GM12892 (cell line): ENCODE measurements around the gene KIF6.

Source experiments
- DNase-seq: peaks from one replicate; pipeline ENCODE4 v3.0.0; 2011; ENCODE audit not compliant: insufficient read length
- FAIRE-seq: peaks from 2 replicates; lab custom pipeline; 2011; peaks lifted over from hg19 to GRCh38; lab: Jason Lieb, UNC
- POLR2A ChIP-seq: IDR thresholded peaks from 2 replicates; pipeline ENCODE4 v1.6.1; 2011; ENCODE audit warnings: low read depth, low read length, control low read depth
- POLR2AphosphoS5 ChIP-seq: IDR thresholded peaks from 2 replicates; pipeline ENCODE4 v1.6.1; 2011; ENCODE audit warnings: low read depth, low read length, control low read depth
- TAF1 ChIP-seq: IDR thresholded peaks from 2 replicates; pipeline ENCODE4 v1.6.1; 2011; ENCODE audit warnings: low read depth, mild to moderate bottlenecking, control low read depth, low read length, borderline replicate concordance

KIF6 gene

DNA sequence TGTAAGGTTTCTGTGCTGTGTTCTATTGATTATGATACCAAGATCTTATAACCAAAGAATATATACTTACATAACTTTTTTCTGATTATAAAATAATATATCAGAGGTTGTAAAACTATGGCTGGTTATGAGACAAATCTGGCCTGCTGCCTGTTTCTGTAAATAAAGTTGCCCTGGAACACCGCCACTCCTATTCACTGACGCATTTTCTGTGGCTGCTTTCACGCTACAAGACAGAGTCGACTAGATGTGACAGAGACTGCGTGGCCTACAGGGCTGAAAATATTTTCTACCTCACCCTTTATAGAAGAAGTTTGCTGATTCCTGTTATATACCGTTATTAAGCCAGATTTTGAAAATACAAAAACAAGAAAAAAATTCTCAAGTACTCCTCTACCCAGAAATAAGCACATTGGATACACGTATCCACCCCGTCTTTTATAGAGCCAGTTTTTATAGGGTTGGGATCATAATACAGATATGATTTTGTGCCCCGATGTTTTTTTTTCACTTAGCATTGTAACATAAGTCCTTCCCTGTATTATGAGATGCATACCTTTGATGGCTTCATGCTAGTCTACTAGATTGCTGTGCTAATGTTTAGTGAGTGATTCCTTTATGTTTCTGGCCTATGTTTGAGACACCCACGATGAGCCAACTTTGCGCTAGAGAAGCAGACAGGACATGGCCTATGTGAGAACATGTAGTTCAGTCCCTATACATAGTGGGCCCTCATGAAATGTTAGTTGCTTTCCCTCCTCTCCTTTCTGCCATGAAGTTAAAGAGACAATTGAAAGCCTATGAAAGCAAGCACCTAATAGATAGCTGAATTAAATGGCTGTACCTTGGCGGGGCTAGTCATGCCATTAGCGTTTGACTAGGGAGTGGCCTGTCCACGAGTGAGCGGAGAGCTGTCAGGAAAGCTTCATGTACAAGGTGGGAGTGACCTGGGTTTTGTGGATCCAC is 304.6 kb downstream of the KIF6 start:
- no peak for DNase-seq
- no peak for FAIRE-seq
- TF ChIP-seq TAF1 = no peak
- TF ChIP-seq POLR2A = no peak
- TF ChIP-seq POLR2AphosphoS5 = no peak

DNA sequence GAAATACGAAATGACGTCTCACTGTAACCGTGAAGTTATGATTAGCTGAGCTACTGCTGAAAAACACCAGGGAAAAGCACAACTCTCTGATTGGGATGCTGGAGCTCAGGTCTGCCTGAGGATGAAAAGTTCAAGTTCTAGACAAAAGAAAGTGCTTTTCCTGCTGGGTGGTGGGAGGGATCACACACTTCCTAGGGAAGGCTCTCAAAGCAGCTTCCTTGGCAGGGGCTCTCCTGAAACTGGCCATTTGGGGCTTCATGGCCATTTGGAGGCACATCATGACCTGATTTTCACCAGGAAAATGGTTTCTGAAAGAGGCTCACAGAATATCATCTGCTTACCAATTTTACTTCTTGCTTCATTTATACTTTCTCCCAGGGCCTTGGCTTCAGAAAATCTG is 305.6 kb downstream of the KIF6 start:
- DNase-seq (no peak), FAIRE-seq (no peak)
- TF ChIP-seq TAF1 (no peak), POLR2A (no peak), POLR2AphosphoS5 (no peak)

DNA sequence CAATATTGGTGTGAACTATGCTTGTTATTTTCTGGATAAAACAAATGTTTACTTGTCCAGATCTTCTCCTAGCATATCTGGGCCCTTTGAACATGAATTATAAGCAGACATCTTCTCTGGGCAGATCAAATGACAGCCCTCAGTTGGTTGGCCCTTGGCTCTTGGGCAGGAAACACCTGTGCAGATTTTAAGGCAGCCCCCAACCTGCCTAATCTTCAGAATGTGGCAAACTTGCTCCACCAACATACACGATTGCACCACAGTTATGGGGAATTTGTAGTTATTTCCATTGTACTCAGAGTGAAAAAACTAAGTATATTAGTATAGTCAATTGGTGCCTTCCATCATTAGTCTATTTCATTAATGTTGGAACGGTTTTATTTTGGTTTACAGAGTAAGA is 307.8 kb downstream of the KIF6 start:
- FAIRE-seq (no peak), DNase-seq (no peak)

DNA sequence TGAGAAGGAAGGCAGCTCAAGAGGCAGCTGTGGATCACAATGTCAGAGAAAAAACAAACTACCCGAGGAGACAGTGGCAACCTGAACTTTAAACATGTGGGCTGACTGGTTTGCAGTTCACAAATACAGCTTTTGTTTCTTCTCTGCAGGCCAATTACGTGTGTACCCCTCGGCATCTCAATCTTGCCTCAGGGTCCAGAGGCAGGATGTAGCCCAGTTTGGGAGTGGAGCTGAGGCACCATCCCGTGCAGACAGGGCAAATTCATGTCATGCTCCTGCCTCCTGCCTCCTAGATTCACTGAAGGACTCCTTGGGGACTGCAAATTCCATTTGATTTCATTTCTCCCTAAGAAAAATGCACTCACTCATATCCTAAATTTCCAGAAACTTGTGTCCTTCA is 308.5 kb downstream of the KIF6 start:
- no peak for TF ChIP-seq POLR2A
- TF ChIP-seq POLR2AphosphoS5 = no peak
- no peak for TF ChIP-seq TAF1
- FAIRE-seq (peak; percentile 36), DNase-seq (no peak)

More for the DNA sequence above, 307.8 kb downstream of the KIF6 start:
- TF ChIP-seq POLR2A (no peak), POLR2AphosphoS5 (no peak)

DNA sequence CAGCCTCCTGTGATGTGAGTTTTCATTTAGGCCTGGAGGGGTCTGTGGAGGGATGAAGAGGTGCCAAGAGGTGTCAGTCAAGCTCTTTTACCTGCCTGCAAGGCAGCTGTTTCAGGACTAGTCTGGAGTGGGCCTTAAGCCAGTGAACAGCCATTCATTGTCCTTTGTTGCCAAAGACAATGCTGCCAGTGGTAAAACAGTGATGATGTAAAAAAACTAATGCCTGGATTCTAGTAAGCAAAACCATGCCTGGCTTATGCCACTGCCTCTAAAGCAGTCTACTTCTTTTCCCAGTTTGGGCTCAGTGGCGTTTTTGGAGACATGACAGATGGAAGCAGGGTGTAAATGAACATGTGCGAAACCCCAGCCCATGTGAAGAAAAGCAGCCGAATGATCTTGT is 309.2 kb downstream of the KIF6 start:
- no peak for TF ChIP-seq TAF1
- no peak for TF ChIP-seq POLR2AphosphoS5
- TF ChIP-seq POLR2A = no peak
- FAIRE-seq (no peak), DNase-seq (no peak)

DNA sequence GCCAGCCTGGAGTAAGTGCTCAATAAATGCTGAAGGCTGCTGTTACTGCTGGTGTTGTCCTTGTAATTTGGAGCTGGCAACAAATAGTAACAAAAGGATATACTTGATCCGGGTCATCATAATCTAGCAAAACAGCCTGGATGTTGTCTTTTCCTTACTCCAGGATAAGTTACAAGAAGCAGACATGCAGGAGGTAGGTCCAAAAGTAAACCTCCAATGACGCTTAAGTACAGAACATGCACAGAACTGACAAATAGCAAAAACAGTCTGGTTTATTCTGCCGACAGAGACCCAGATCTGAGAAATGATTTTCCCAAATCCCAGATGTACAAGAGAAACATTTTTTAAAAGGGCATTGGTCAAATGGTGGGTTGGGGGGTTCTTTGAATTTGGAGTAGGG is 309.7 kb downstream of the KIF6 start:
- no peak for FAIRE-seq

DNA sequence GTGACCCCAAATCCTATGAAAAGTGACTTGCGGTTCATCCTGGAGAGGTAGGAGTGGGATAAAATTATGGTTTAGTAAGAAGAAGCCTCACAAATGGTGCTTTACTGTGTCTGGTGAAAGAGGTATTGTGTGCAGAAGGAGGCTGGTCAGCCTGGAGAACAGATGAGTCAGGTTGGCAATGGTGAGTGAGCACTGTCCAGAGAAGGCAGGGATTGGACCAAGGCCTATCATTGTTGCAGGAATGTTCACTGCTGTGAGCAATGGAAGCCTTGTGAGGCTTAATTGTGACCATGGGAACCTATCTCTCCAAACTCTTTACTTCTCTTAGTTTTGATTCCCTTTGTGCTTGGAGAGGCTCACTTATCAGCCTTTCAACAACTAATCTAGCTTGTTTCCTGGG is 313.7 kb downstream of the KIF6 start:
- TF ChIP-seq POLR2A = no peak
- no peak for TF ChIP-seq POLR2AphosphoS5
- no peak for TF ChIP-seq TAF1
- FAIRE-seq (no peak), DNase-seq (no peak)

More for the DNA sequence above, 309.7 kb downstream of the KIF6 start:
- no peak for DNase-seq
- TF ChIP-seq POLR2AphosphoS5 = no peak
- TF ChIP-seq POLR2A = no peak
- TF ChIP-seq TAF1 = no peak

DNA sequence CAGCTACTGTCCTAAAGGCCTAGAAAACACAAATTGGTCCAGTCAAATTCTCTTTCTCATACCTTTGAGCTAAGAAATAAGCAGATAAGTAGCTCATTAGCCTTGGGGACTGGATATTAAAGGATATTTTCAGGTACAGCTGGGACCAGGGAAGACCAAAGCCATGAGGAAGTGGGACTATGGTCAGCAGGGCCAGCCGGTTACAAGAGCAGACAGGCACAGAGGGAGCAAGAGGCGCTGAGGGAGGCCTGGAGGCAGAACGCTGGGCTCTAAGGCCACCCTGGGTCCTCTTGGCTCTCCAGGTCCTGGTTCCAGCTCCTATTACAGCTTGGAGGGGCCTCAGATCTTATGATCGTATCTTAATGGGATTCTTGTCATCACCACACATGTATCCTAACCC is 314.2 kb downstream of the KIF6 start:
- TF ChIP-seq TAF1 = no peak
- TF ChIP-seq POLR2A = no peak
- FAIRE-seq (no peak), DNase-seq (no peak)

DNA sequence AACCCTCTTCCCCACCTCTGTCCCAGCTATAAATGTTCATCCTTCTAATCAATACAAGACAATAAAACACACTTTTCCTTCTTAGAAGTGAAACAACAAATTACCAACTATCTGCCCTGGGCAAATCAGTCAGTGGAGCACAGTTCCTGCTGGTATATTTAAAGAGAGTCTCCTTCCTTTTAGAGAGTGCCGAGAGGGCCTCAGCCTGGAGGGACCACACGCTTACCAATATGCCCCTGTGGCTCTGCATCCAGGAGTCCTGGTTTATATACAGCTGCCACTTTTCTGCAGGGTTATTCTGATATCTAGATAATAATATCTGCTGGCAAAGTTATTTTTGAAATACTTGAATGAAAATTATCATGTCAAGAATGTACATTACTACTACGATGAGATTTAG is 315.3 kb downstream of the KIF6 start:
- FAIRE-seq (peak; percentile 17), DNase-seq (no peak)
- no peak for TF ChIP-seq POLR2A
- no peak for TF ChIP-seq TAF1
- TF ChIP-seq POLR2AphosphoS5 = no peak

DNA sequence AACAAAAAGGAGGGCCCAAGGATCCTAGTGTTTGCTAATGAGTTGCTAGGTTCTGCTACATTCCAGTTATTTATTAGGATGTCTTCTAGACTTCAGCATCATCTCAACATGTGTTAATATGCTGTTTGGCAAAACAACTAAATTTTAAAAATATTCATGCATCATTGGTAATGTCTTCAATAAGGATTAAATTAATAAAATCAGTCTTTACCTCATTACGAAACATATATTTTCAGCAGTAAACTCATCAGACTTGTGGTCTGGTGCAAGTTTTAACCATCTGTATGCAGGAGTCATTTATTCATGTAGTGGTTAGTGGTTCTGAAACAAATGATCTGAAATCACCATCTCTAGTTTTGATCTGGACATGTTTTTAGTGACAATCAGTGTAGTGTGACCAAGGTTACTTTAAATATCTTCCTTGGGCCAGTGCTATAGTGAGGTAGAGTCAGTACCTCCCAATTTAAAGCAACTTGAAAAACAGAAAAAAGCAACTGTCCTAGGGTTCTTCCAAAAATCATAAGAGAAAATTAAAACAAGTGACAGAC is 317.7 kb downstream of the KIF6 start:
- TF ChIP-seq POLR2A (no peak), TAF1 (no peak), POLR2AphosphoS5 (no peak)
- no peak for DNase-seq
- FAIRE-seq = peak; percentile 85

DNA sequence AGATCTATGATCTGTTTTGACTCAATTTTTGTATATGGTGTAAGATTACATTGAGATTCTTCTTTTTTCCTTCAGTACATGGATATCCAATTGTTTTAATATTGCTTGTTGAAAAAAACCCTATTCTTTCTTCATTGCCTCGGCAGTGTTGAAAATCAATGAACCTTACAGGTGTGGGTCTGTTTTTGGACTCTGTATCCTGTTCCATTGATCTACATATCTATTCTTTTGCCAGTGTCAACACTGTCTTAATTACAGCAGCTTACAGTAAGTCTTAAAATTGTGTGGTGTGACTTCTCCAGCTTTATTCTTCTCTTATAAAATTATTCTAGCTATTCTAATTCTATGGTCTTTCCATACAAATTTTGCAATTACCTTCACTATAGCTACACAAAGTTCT is 320.9 kb downstream of the KIF6 start:
- FAIRE-seq (no peak), DNase-seq (no peak)
- TF ChIP-seq TAF1 = no peak
- no peak for TF ChIP-seq POLR2AphosphoS5
- TF ChIP-seq POLR2A = no peak

DNA sequence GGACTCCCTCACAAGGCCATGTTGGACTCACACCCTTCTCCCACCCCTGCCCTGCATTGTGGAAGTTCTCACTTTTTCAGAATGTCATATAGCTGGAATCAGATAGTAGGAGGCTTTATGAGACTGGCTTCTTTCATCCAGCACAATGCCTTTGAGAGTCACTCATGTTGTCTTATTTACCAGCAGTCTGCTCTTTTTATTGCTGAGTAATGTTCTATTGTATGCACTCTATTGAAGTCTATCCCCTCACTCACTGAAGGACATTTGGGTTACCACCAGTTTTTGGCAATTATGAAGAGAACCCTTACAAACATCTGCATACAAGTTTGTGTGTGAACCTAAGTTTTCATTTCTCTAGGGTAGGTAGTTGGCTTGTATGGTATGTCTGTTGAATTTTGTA is 321.9 kb downstream of the KIF6 start:
- no peak for TF ChIP-seq POLR2A
- TF ChIP-seq POLR2AphosphoS5 = no peak
- no peak for TF ChIP-seq TAF1
- FAIRE-seq (no peak), DNase-seq (no peak)
